Mesenteric fat pad (tissue), 1 donor: Measurements from ENCODE around the gene RAB6B. TPM values are rescaled to one million over a fixed set of nuclear protein-coding genes. Genes with fewer than 3 reads are reported as not detected.

Experiments
- DNase-seq: peaks from one replicate; pipeline ENCODE4 v3.0.0-alpha.2; 2020; ENCODE audit warnings: low spot score
- long read RNA-seq: library from polyadenylated mRNA; unstranded; transcript quantifications from one replicate; pipeline ENCODE4 v2.0.0, GENCODE V29; 2020
- total RNA-seq: library from RNA; stranded (reverse); fragmentation: NEBNext Ultra II Directional; extraction: Animal tissue kit (Norgen Biotek cat#: 25700); gene quantifications from one replicate; pipeline ENCODE4 v1.2.1, GENCODE V29; 2021
- donor health status: DM: yes; HTN: yes; CAD: no.

RAB6B gene
- 64.8 TPM for total RNA-seq
- long read RNA-seq, full-length matches to known transcripts = 6 of 18 reads
- long read RNA-seq, partial matches to known transcripts = 0 of 18 reads
- long read RNA-seq, other reads (novel, unspliced or antisense) = 12 of 18 reads

GRCh38 chr3:133895208-133896001, at the start of gene RAB6B:
TSS of gene RAB6B (minus strand) at chr3:133895882. CDS start at chr3:133895466, 416 bp downstream.
- DNase-seq = no peak

DNA sequence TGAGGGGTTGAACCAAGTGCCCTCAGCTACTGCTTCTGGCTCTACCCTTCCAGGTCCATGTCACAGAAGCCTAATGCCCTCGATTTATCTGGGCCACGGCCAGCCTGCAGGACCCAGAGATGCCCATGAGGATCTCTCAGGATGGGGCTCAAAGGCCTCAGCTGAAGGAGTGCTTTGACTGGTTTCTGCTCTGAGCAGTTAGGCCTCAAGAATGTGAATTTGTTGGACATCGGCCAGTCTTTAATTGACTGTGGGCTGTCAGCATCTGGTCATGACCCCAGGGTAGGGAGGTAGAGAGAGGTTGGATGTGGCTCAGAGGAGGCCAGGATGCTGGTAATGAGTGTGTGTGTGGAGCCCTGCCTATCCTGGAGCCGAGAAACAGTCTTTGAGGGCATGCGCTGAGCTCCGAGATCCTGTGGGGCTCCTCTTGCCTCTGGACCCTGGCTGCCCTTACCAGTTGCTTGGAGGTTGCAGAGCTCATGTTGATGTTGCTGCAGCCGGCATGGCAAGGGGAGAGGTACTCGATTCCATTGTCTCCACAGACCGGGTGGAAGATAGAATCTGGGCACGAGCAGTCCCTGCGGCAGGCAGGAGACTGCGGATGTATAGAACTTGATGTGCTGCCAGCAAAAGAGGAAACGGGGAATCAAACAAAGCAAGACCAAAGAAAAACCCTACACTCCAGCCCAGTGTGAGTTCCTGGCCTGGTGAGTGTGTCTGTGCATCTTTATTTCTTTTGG, 49.1 kb upstream of the RAB6B start:
- peak; percentile 82 for DNase-seq

DNA sequence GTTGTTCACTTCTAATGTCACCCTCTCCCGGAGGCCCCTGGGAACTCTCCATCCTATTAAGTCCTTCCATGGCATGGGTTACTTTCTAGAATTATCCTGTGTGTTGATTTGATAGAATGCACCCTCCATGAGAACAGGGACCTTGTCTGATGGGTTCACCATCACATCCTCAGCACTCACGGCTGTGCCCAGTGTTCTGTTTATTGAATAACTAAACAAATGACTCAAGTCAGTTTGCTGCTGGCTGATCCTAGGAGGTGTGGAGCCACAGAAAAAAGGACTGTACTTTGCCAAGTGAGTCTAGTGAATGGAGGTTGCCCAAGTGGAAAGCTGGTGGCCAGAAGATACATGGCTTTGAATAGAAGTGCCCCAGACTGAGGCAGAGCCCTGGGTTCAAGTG, 48.5 kb upstream of the RAB6B start:
- DNase-seq = no peak

GRCh38 chr3:133943639-133944141, 48.0 kb upstream of the RAB6B start:
- peak; percentile 74 for DNase-seq

- DNase-seq = peak; percentile 59
Measured at GRCh38 chr3:133943031-133943535, 47.4 kb upstream of the RAB6B start.

- DNase-seq = peak; percentile 71
Measured at GRCh38 chr3:133941415-133941821, 45.7 kb upstream of the RAB6B start.

DNA sequence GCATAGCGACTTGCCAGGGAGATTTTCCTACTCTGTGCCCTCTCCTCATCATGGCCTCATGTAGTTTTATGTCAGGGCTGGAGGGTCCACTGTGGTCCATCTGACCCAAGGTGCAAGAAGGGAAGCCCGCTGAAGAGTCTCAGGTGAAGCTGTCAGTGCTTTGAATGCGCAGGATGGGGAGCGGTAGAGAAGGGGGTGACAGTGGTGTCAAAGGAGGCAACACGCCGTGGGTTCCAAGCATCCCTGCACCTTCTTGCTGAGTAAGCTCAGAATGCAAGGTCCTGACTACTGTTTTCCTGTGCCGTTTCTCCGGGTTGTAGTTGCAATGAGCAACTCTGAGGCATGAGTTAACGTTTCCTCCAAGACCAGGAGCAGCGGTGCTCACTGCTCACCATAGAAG, 44.9 kb upstream of the RAB6B start:
- peak; percentile 14 for DNase-seq

DNA sequence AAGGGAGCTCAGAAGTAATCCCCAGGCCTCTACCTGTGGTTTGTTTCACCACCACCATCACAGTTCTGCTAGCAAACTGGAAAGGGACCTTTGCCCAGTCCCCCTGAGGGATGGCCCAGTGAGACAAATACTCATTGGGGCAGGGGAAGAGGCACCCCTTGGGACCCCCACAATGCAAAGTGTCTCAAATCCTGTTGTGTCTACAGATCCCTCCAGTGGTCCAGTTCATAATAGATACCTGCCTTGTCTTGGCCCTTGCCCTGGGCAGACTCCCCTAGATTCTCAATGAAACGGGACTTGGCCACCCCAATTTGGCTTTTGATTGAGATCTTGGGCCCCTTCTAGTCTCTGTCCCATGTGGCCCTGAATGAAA, 43.8 kb upstream of the RAB6B start:
- peak; percentile 78 for DNase-seq

DNA sequence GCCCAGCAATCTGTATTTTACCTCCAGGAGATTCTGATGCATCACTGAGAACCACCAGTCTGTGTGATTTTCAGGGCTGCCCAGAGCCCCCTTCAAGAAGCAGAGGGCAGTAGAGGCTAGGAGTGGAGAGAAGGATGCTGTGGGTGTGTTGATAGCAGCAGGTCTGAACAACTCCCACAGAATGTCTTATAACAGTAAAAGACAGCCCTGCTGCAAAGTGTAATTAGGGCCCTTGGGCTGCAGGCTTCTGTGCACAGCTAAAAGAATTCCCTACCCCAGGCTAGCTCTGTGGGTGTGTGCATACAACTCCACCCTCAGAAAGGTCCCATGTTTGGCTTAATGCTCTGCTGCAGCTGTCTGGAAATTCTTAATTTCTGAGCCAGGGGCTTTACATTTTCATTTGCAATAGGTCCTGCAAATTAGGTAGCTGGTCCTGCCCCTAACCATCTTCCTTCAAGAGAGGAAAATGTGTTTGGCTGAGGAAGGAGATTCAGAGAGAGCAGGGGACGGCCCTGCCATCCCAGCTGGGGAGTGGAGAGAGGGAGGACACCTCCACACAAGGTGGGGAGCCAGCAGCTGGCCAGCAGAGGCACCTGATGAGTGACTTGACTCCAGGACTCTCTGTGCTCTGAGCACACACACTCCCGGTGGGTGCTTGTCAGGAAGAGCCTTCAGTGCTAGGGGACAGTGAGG, 43.2 kb upstream of the RAB6B start:
- DNase-seq = peak; percentile 73

GRCh38 chr3:133937756-133938601, 42.3 kb upstream of the RAB6B start:
- DNase-seq = peak; percentile 83

DNA sequence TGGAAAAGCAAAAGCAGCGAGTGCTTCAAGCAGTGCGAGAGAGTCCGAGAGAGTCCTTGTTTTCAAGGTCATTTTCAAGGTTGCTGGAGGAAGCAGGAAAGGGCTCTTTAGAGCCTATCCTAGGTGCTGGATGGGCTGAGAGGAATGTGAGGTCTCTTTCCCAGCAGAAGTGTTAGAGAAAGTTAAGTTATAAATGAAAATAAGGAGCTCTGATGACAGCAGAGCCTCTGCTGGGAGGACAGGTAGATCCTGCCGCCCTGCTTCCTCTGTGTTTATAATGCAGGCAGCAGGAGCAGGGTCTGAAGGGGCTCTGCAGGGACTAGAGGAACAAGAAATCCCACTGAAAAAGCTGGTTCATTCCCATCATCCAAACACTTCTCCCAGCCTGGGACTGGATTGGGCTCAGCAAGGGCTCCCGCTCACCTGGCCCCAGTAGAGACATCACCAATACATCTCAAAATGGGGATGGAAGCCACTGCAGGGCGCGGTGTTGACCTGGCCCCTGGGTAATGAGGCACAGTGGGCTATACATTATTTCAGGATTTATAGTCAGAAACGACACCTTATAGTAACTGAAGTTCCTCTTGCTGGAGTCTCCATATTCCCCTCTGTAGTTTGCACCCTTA, 41.5 kb upstream of the RAB6B start:
- DNase-seq = no peak

GRCh38 chr3:133935843-133936769, 40.4 kb upstream of the RAB6B start:
- DNase-seq = peak; percentile 81

GRCh38 chr3:133934996-133935842, 39.5 kb upstream of the RAB6B start:
- peak; percentile 74 for DNase-seq

DNA sequence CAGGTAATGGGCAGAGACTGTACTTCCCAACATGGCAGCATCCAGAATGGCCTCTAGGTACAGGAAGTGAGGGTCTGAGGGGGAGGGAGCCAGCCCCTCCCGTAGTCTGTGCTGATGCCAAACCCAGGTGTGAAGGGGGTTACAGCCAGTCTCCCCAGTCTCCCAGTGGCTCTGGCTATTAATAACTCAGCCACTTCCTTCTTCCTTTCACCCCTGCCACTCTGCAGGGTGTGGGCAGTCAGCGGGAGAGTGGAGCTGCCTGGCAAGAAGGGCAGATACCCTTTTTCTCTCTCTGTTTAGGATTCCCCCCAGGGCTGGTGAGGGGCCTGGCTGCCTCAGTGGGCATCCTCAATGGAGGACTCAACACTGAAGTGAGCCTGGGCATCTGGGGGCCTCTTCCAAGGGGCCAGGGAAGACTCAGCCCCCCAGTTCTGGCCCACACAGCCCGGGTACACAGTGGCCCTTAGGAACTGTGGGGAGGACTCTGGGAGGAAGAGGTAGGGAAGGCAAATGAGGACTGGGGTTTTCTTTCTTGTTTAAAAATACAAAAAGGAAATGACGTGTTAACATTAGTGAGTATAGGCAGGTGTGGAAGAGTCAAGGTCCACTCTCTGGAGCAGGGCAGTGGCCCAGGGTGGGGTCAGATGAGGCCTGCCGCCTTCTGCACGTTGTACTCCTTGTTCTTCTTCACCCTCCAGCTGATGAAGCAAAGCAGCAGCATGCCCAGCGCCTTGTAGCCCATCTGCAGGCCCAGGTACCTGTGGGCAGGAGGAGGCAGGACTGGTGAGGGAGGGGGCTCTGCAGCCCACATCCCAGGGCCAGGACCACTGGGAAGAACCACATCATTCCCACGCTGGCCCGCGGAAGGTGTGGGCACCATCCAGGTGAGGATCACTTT, 38.6 kb upstream of the RAB6B start:
- peak; percentile 83 for DNase-seq

- peak; percentile 80 for DNase-seq
Measured at GRCh38 chr3:133933097-133934024, 37.7 kb upstream of the RAB6B start.

DNA sequence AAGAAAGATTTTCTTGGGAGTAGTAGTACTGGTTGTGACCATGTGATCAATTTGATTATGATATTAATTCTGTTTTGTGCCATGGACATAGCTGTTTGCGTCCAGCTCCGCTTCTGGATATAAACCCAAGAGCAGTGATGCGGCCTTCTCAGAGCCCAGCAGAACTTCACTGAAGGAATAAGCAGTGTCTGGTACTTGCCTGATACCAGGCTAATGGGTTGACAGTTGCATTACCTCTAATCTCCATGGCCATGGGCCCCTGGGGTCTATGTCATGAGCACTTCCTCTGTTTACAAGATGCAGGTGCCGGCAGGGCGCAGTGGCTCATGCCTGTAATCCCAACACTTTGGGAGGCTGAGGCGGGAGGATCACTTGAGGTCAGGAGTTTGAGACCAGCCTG, 36.3 kb upstream of the RAB6B start:
- DNase-seq = peak; percentile 55
